ENCODE measurements around the gene CCDC74B. TPM values are rescaled to one million over a fixed set of nuclear protein-coding genes. Genes with fewer than 3 reads are reported as not detected.
"Not testable (repeated sequence)": the region's sequence is repeated elsewhere in the genome, so short reads cannot be mapped to it uniquely, and the experiment has no call there.

CCDC74B gene
- total RNA-seq, 2 donors from 2014 or later, result 8.7 to 10.4 TPM

DNA sequence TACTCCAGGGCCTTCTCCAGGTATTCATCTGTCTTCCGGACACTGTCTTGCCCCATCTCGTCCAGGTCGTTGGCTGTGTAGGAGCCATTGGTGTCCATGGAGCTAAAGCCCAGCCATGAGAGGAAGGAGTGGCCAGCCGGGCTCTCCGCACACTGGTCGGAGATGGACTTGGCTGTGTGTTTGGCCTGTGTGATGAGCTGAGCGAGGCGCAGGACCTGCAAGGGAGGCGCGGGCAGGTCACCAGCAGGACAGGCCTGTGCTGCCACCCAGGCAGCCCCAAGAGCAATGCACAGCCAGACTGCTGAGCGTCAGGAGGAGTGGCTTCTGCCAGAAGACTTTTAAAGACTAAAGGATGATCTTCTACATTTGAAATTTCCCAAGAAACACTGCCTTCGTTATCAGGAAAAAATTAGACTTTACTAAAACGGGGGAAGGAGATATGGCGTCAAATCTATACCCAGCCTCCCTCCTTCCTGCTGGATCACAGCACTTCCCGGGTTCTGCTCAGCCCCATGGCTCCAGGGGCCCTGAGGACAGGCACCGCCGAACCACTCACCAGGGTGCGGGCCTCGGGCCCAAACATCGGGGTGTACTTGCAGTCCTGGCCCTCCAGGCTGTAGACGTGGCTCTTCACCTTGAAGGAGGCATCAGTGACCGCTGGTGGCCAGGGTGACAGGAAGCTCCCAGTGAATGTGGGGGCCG, 9.0 kb upstream of the CCDC74B start:
- not testable (repeated sequence) for H3K27me3 Mint-ChIP-seq (ENCODE audit: insufficient read depth); H3K9ac ChIP-seq (ENCODE audit: extremely low read depth, low read length, poor library complexity, severe bottlenecking)

DNA sequence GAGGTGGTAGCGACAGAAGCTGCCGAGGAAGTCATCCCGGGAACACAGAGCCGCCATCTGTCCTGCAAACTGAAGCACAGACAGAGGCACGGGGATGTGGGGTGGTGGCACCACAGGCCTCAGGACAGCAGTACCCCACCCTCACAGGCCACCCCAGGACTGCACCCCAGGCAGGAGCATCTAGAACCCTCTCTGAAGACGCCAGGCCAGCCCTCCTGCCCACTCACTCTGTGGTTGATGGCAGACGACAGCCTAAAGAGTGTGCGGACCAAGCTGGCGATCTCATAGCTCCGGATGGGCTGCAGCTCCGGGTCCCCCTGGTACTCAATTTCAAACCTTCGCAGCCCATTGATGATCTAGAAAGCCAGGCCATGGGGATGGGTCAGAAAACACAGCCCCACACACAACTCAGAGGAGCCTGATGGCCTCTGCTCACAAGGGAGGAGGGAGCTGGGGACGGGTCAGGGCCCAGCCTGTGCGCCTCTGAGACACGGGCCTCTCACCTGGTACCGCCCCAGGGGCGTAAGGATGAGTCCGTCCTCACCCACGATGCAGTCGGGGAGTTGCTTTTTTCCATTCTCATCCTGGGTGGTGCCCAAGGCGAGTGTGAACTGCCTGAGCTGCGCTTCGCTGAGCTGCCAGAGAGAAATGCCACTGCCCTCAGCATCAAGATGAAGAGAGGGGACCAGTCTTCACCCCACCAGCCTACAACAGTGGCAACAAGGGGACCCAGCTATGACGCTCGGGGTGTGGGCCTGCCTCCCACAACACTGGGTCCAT, 8.1 kb upstream of the CCDC74B start:
- Histone ChIP-seq H3K27ac (ENCODE audit: low read depth, low read length) (no peak overlapping the region), H3K27me3 (ENCODE audit: control insufficient read depth, insufficient read depth, low read length, poor library complexity, severe bottlenecking) (no peaks in the 10 kb centered on the region), H3K36me3 (ENCODE audit: control insufficient read depth, insufficient read depth, low read length) (peaks cover 10% of the 10 kb centered on the region), H3K4me3 (ENCODE audit: low read length) (no peak overlapping the region), H3K9me3 (ENCODE audit: control insufficient read depth, low read length) (no peaks in the 10 kb centered on the region), H3K9ac (ENCODE audit: extremely low read depth, low read length, poor library complexity, severe bottlenecking) (no peak overlapping the region), H3K4me1 (ENCODE audit: control insufficient read depth, insufficient read depth, low read length) (no peaks in the 10 kb centered on the region)
- Mint-ChIP-seq H3K27me3 (ENCODE audit: insufficient read depth) (no peaks in the 10 kb centered on the region), H3K27ac (no peak overlapping the region), H3K4me1 (no peaks in the 10 kb centered on the region), H3K9me3 (no peaks in the 10 kb centered on the region), H3K4me3 (no peak overlapping the region), H3K36me3 (ENCODE audit: low read depth) (peaks cover 16% of the 10 kb centered on the region)
- TF ChIP-seq, protein P1, sequence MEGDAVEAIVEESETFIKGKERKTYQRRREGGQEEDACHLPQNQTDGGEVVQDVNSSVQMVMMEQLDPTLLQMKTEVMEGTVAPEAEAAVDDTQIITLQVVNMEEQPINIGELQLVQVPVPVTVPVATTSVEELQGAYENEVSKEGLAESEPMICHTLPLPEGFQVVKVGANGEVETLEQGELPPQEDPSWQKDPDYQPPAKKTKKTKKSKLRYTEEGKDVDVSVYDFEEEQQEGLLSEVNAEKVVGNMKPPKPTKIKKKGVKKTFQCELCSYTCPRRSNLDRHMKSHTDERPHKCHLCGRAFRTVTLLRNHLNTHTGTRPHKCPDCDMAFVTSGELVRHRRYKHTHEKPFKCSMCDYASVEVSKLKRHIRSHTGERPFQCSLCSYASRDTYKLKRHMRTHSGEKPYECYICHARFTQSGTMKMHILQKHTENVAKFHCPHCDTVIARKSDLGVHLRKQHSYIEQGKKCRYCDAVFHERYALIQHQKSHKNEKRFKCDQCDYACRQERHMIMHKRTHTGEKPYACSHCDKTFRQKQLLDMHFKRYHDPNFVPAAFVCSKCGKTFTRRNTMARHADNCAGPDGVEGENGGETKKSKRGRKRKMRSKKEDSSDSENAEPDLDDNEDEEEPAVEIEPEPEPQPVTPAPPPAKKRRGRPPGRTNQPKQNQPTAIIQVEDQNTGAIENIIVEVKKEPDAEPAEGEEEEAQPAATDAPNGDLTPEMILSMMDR (conservative IDR thresholded peaks at IDR 0.05), result no peak
- WGBS, 2 experiments (ENCODE audit: insufficient coverage in 1 of 2, insufficient read length in 1 of 2), result 95 to 98% methylated on average over 9 to 23 of the region's 25 CpGs
- DNase-seq, result no peak

More for the DNA sequence above, 9.0 kb upstream of the CCDC74B start:
- not testable (repeated sequence) for H3K27ac Mint-ChIP-seq; H3K4me1 Mint-ChIP-seq; H3K27ac ChIP-seq (ENCODE audit: low read depth, low read length); H3K4me1 ChIP-seq (ENCODE audit: control insufficient read depth, insufficient read depth, low read length); H3K27me3 ChIP-seq (ENCODE audit: control insufficient read depth, insufficient read depth, low read length, poor library complexity, severe bottlenecking); H3K4me3 ChIP-seq (ENCODE audit: low read length); H3K9me3 Mint-ChIP-seq; H3K4me3 Mint-ChIP-seq; DNase-seq; H3K9me3 ChIP-seq (ENCODE audit: control insufficient read depth, low read length)
- peaks cover 17% of the 10 kb centered on the region for H3K36me3 Mint-ChIP-seq (ENCODE audit: low read depth)
- H3K36me3 ChIP-seq (ENCODE audit: control insufficient read depth, insufficient read depth, low read length), result peaks cover 10% of the 10 kb centered on the region
- WGBS, 2 experiments (ENCODE audit: insufficient coverage in 1 of 2, insufficient read length in 1 of 2), result 98 to 100% methylated on average over 4 to 20 of the region's 23 CpGs

DNA sequence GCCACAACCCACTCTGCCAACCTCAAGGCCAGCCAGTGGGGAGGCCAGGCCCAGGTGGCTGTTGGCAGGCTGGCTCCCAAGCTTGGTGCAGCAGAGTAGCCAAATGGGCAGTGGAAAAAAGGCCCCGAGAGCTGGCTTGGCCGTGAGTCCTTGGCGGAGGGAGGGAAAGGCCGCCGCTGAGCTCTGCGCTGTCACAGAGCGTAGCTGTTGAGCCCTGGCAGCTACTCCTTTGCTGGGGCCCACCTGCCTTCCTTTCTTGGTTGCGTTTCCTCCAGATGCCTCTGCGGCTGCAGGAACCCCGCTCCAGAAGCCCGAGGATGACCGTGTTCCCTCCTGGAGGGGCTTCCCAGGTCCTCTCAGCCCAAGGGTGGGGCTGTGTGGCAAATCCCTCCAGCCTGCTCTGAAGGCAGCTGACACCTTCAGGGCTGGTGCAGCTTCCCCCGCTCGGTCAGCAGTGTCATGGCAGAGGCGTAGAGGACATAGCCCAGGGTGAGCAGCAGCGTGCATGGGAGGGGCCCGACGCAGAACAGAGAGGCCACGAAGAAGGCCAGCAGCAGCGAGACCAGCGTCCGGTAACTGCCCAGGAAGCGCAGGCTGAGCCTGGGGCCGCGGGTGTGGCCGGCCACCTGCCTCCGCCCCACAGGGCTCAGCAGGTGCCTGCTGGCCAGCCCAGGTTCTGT, 7.4 kb upstream of the CCDC74B start:
- H3K27ac ChIP-seq (ENCODE audit: low read depth, low read length); H3K4me1 ChIP-seq (ENCODE audit: control insufficient read depth, insufficient read depth, low read length); H3K27me3 Mint-ChIP-seq (ENCODE audit: insufficient read depth); DNase-seq; H3K4me3 Mint-ChIP-seq; H3K4me3 ChIP-seq (ENCODE audit: low read length); H3K9me3 Mint-ChIP-seq; H3K9ac ChIP-seq (ENCODE audit: extremely low read depth, low read length, poor library complexity, severe bottlenecking); H3K27ac Mint-ChIP-seq; H3K27me3 ChIP-seq (ENCODE audit: control insufficient read depth, insufficient read depth, low read length, poor library complexity, severe bottlenecking); H3K4me1 Mint-ChIP-seq; H3K9me3 ChIP-seq (ENCODE audit: control insufficient read depth, low read length): not testable (repeated sequence)
- peaks cover 15% of the 10 kb centered on the region for H3K36me3 Mint-ChIP-seq (ENCODE audit: low read depth)
- 95 to 100% methylated on average over 6 to 27 of the region's 27 CpGs for WGBS, 2 experiments (ENCODE audit: insufficient coverage in 1 of 2, insufficient read length in 1 of 2)
- H3K36me3 ChIP-seq (ENCODE audit: control insufficient read depth, insufficient read depth, low read length), result peaks cover 10% of the 10 kb centered on the region

DNA sequence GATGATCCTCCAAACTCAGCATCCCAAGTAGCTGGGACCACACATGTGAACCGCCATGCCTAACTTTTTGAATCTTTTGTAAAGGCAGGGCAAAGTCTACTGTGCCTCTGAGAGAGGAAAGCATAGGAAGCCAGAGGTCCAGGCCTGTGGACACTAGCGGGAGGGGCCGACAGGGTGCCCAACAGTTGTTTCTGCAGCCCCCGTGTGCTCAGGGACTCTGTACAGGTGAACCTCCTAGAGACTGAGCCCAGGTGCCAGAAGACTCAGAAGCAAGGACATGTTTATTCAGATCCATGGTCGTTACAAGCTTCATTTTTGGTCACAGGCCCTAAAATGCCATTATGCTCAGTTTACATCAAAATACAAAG, 6.2 kb upstream of the CCDC74B start:
- H3K36me3 Mint-ChIP-seq (ENCODE audit: low read depth), result peaks cover 15% of the 10 kb centered on the region
- H3K27me3 ChIP-seq (ENCODE audit: control insufficient read depth, insufficient read depth, low read length, poor library complexity, severe bottlenecking); H3K4me3 Mint-ChIP-seq; H3K4me1 ChIP-seq (ENCODE audit: control insufficient read depth, insufficient read depth, low read length); H3K27me3 Mint-ChIP-seq (ENCODE audit: insufficient read depth); H3K4me3 ChIP-seq (ENCODE audit: low read length); H3K9me3 Mint-ChIP-seq; H3K4me1 Mint-ChIP-seq; H3K9me3 ChIP-seq (ENCODE audit: control insufficient read depth, low read length); H3K9ac ChIP-seq (ENCODE audit: extremely low read depth, low read length, poor library complexity, severe bottlenecking); DNase-seq; H3K27ac ChIP-seq (ENCODE audit: low read depth, low read length); H3K27ac Mint-ChIP-seq: not testable (repeated sequence)
- H3K36me3 ChIP-seq (ENCODE audit: control insufficient read depth, insufficient read depth, low read length), result peaks cover 10% of the 10 kb centered on the region
- WGBS, 2 experiments (ENCODE audit: insufficient coverage in 1 of 2, insufficient read length in 1 of 2), result 76% methylated on average over 5 of the region's 5 CpGs; no CpG with 5 or more reads in 1 of the 2 experiments

Measured in endodermal cell (in vitro differentiated cells).